A673 (cell line): ENCODE measurements around the gene TWF2. TPM values are rescaled to one million over a fixed set of nuclear protein-coding genes. Genes with fewer than 3 reads are reported as not detected.

Experiments
- BruUV-seq: library from RNA; stranded (reverse); fragments of 400-500 nt; replicated peaks from 2 replicates; lab custom pipeline; 2021; lab: Mats Ljungman, UMichigan
- CTCF ChIA-PET: fragments of 300-600 bp; sonication (Branson Sonifier 250); formaldehyde crosslinking; loops from one replicate; lab custom pipeline; 2022; ENCODE audit warnings: antibody characterized with exemption; lab: Charles Lee
- POLR2A ChIA-PET: fragments of 300-600 bp; sonication (Branson Sonifier 250); formaldehyde crosslinking; loops from one replicate; lab custom pipeline; 2022; ENCODE audit warnings: antibody characterized with exemption; ENCODE audit not compliant: low non-redundant PET; lab: Charles Lee
- DNase-seq: peaks from one replicate; pipeline ENCODE4 v3.0.0-alpha.2; 2015; ENCODE audit warnings: low spot score
- H3K27ac ChIP-seq: fragments of 200-600 bp; sonication (generic); 2 replicates; pipeline ENCODE4 v1.5.1; 2016; ENCODE audit warnings: mixed run types, low read depth, mild to moderate bottlenecking, mixed read lengths, antibody characterized with exemption, low read length; ENCODE audit not compliant: poor library complexity, severe bottlenecking
- H3K27me3 ChIP-seq: fragments of 200-600 bp; sonication (generic); replicated peaks from 2 replicates; pipeline ENCODE4 v1.6.1; 2017; ENCODE audit warnings: mixed run types, low read depth, mild to moderate bottlenecking, mixed read lengths, antibody characterized with exemption, low read length; ENCODE audit not compliant: insufficient read depth, poor library complexity
- H3K36me3 ChIP-seq: fragments of 200-600 bp; sonication (generic); 2 replicates; pipeline ENCODE4 v1.6.1; 2016; ENCODE audit warnings: mixed run types, mild to moderate bottlenecking, mixed read lengths, antibody characterized with exemption, low read length; ENCODE audit not compliant: insufficient read depth, poor library complexity, severe bottlenecking
- H3K4me1 ChIP-seq: fragments of 200-600 bp; sonication (generic); 2 replicates; pipeline ENCODE4 v1.6.1; 2017; ENCODE audit warnings: mixed run types, mild to moderate bottlenecking, mixed read lengths, antibody characterized with exemption, low read length; ENCODE audit not compliant: insufficient read depth, poor library complexity, severe bottlenecking
- H3K4me3 ChIP-seq: fragments of 200-600 bp; sonication (generic); 2 replicates; pipeline ENCODE4 v1.5.1; 2016; ENCODE audit warnings: low read depth, mixed run types, mild to moderate bottlenecking, mixed read lengths, low read length; ENCODE audit not compliant: poor library complexity, severe bottlenecking
- H3K9me3 ChIP-seq: fragments of 200-600 bp; sonication (generic); 2 replicates; pipeline ENCODE4 v1.6.1; 2016; ENCODE audit warnings: mixed run types, low read depth, mild to moderate bottlenecking, mixed read lengths, antibody characterized with exemption, low read length; ENCODE audit not compliant: poor library complexity, severe bottlenecking
- CTCF ChIP-seq: fragments of 300-800, 200-600 bp; sonication (generic); conservative IDR thresholded peaks from 2 replicates; pipeline ENCODE4 v1.5.1; 2017; ENCODE audit warnings: low read depth, mild to moderate bottlenecking, antibody characterized with exemption, low read length, moderate library complexity, mixed read lengths
- EZH2 ChIP-seq: fragments of 200-600 bp; sonication (generic); IDR thresholded peaks from 2 replicates; pipeline ENCODE4 v1.6.1; 2017; ENCODE audit warnings: borderline replicate concordance, low read depth, mild to moderate bottlenecking, mixed read lengths, antibody characterized with exemption, low read length; ENCODE audit not compliant: poor library complexity, severe bottlenecking
- intact Hi-C: fragments of 100-400 bp; cut with micrococcal nuclease; formaldehyde crosslinking; loops from one replicate; pipeline ENCODE4 v1.10.0; 2022; ENCODE audit not compliant: unreplicated experiment
- total RNA-seq: library from RNA; stranded (reverse); gene quantifications from 2 replicates; pipeline ENCODE4 v1.2.3, GENCODE V29; 2021

Gene TWF2
- total RNA-seq, 1 experiment from 2014 or later, result 18.3 TPM

GRCh38 chr3:52200981-52201679 is 37.8 kb downstream of the TWF2 start:
- TF ChIP-seq CTCF, result no peak
- no peak for TF ChIP-seq EZH2
- H3K27me3 ChIP-seq, result no peaks in the 10 kb centered on the region
- intact Hi-C loops, result no loop called here
- H3K36me3 ChIP-seq, result peaks cover 26% of the 10 kb centered on the region
- H3K27ac ChIP-seq, result no peak overlapping the region
- DNase-seq, result no peak
- H3K9me3 ChIP-seq, result no peaks in the 10 kb centered on the region
- CTCF ChIA-PET, result no interaction called here
- no peaks in the 10 kb centered on the region for H3K4me1 ChIP-seq
- no peak overlapping the region for H3K4me3 ChIP-seq
- BruUV-seq, result no TSS peak
- POLR2A ChIA-PET, result no interaction called here

GRCh38 chr3:52198643-52199608 is 40.0 kb downstream of the TWF2 start:
- TSS peak; percentile 56 for BruUV-seq
- POLR2A ChIA-PET, result no interaction called here

More at GRCh38 chr3:52198643-52199608, 40.0 kb downstream of the TWF2 start:
- intact Hi-C loops, result no loop called here
- H3K9me3 ChIP-seq, result no peaks in the 10 kb centered on the region
- no peaks in the 10 kb centered on the region for H3K27me3 ChIP-seq
- no peak for DNase-seq
- peak overlapping the region; percentile 75 for H3K4me3 ChIP-seq
- H3K27ac ChIP-seq, result peak overlapping the region; percentile 75
- CTCF ChIA-PET, result no interaction called here
- no peak for TF ChIP-seq CTCF
- no peak for TF ChIP-seq EZH2
- H3K4me1 ChIP-seq, result no peaks in the 10 kb centered on the region
- peaks cover 8% of the 10 kb centered on the region for H3K36me3 ChIP-seq
